OCI-LY1 (cell line): Measurements from ENCODE around the gene GLP2R.
"Not testable (repeated sequence)": the region's sequence is repeated elsewhere in the genome, so short reads cannot be mapped to it uniquely, and the experiment has no call there.

Source experiments
- H2AFZ ChIP-seq: fragments of 200-600 bp; sonication (generic), shearing (Covaris generic); 2 replicates; pipeline ENCODE4 v1.6.0; 2014; ENCODE audit warnings: antibody characterized with exemption, mild to moderate bottlenecking, low read length
- H3F3A ChIP-seq: fragments of 200-600 bp; sonication (generic), shearing (Covaris generic); 2 replicates; pipeline ENCODE4 v1.6.0; 2014; ENCODE audit warnings: mild to moderate bottlenecking, antibody characterized with exemption, low read length, moderate library complexity; ENCODE audit not compliant: insufficient read depth
- H3K27ac ChIP-seq: fragments of 200-600 bp; sonication (generic); 2 replicates; pipeline ENCODE4 v1.5.1; 2014; ENCODE audit warnings: low read length, mixed run types, mild to moderate bottlenecking, low read depth; ENCODE audit not compliant: poor library complexity, severe bottlenecking
- H3K27me3 ChIP-seq: fragments of 200-600 bp; sonication (generic); 2 replicates; pipeline ENCODE4 v1.6.0; 2014; ENCODE audit warnings: antibody characterized with exemption, mild to moderate bottlenecking, low read length, moderate library complexity; ENCODE audit not compliant: insufficient read depth
- H3K36me3 ChIP-seq: fragments of 200-600 bp; sonication (generic); 2 replicates; pipeline ENCODE4 v1.6.1; 2014; ENCODE audit warnings: mild to moderate bottlenecking, antibody characterized with exemption, low read length, moderate library complexity, mixed read lengths; ENCODE audit not compliant: insufficient read depth
- H3K4me1 ChIP-seq: fragments of 200-600 bp; sonication (generic); 2 replicates; pipeline ENCODE4 v1.5.1; 2014; ENCODE audit warnings: mild to moderate bottlenecking, low read length, moderate library complexity; ENCODE audit not compliant: insufficient read depth, severe bottlenecking
- H3K4me2 ChIP-seq: fragments of 200-600 bp; sonication (generic), shearing (Covaris generic); 2 replicates; pipeline ENCODE4 v1.6.1; 2014; ENCODE audit warnings: low read length
- H3K4me3 ChIP-seq: fragments of 200-600 bp; sonication (generic); 2 replicates; pipeline ENCODE4 v1.5.1; 2014; ENCODE audit warnings: low read length, low read depth, mild to moderate bottlenecking, mixed read lengths; ENCODE audit not compliant: poor library complexity, severe bottlenecking
- H3K79me2 ChIP-seq: fragments of 200-600 bp; shearing (Covaris generic); 2 replicates; pipeline ENCODE4 v1.6.1; 2016; ENCODE audit warnings: mixed run types, low read length, mixed read lengths; ENCODE audit not compliant: insufficient read depth
- H3K9ac ChIP-seq: fragments of 200-600 bp; sonication (generic), shearing (Covaris generic); 2 replicates; pipeline ENCODE4 v1.6.1; 2014; ENCODE audit warnings: mild to moderate bottlenecking, low read length, mixed read lengths
- H3K9me2 ChIP-seq: fragments of 200-600 bp; sonication (generic), shearing (Covaris generic); 2 replicates; pipeline ENCODE4 v1.6.1; 2014; ENCODE audit warnings: low read depth, mild to moderate bottlenecking, low read length, mixed read lengths
- H3K9me3 ChIP-seq: fragments of 200-600 bp; shearing (Covaris generic); 2 replicates; pipeline ENCODE4 v1.6.1; 2014; ENCODE audit warnings: low read length, mixed read lengths
- H4K20me1 ChIP-seq: fragments of 200-600 bp; sonication (generic), shearing (Covaris generic); 2 replicates; pipeline ENCODE4 v1.6.0; 2016; ENCODE audit warnings: mild to moderate bottlenecking, low read length; ENCODE audit not compliant: insufficient read depth
- EZH2 ChIP-seq: fragments of 200-600 bp; sonication (generic), shearing (Covaris generic); IDR thresholded peaks from 2 replicates; pipeline ENCODE4 v1.8.0; 2017; ENCODE audit warnings: borderline replicate concordance, mixed run types, mild to moderate bottlenecking, antibody characterized with exemption, low read length, moderate library complexity, mixed read lengths
- TF ChIP-seq, protein P1 (sequence below): fragments of 200-600 bp; sonication (generic), shearing (Covaris generic); IDR thresholded peaks from 2 replicates; pipeline ENCODE4 v1.5.1; 2017; ENCODE audit warnings: mild to moderate bottlenecking, antibody characterized with exemption, low read length, moderate library complexity, mixed read lengths

Gene GLP2R

DNA sequence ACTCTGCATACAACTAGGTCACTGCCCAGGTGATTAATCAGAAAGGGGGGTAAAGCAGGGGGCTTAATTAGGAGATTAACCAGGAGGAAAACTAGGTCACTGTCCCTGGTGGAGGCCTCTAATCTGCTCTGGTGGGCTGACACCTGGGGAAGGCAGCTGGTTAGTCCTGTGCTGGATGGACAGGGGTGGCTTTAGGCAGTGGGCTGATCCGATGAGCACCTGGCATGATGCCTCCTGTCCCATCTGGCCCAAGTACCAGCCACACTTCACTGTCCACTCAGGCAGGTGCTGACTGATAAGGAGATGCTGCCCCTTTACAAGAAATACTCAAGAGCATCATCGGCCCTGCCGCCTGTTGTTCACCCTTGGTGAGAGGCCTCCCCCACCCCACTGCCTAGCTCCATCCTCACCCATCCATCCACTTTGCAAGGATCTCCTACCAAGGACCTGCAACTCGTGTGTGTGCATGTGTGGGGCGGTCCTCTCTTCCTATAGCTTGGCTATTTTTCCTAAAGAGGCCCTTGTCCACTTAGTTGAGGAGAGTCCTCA, 93.2 kb downstream of the GLP2R start:
- TF ChIP-seq EZH2: no peak
- TF ChIP-seq, protein P1, sequence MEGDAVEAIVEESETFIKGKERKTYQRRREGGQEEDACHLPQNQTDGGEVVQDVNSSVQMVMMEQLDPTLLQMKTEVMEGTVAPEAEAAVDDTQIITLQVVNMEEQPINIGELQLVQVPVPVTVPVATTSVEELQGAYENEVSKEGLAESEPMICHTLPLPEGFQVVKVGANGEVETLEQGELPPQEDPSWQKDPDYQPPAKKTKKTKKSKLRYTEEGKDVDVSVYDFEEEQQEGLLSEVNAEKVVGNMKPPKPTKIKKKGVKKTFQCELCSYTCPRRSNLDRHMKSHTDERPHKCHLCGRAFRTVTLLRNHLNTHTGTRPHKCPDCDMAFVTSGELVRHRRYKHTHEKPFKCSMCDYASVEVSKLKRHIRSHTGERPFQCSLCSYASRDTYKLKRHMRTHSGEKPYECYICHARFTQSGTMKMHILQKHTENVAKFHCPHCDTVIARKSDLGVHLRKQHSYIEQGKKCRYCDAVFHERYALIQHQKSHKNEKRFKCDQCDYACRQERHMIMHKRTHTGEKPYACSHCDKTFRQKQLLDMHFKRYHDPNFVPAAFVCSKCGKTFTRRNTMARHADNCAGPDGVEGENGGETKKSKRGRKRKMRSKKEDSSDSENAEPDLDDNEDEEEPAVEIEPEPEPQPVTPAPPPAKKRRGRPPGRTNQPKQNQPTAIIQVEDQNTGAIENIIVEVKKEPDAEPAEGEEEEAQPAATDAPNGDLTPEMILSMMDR: no peak
- Histone ChIP-seq H3K4me2 (no peak overlapping the region), H3K27ac (no peak overlapping the region), H3K27me3 (no peaks in the 10 kb centered on the region; the same call in 1 of the 2 replicates), H2AFZ (no peak overlapping the region), H3K9ac (no peak overlapping the region), H3F3A (no peaks in the 10 kb centered on the region), H3K4me1 (no peaks in the 10 kb centered on the region), H3K4me3 (no peak overlapping the region), H4K20me1 (no peaks in the 10 kb centered on the region), H3K79me2 (no peaks in the 10 kb centered on the region), H3K9me2 (no peaks in the 10 kb centered on the region), H3K36me3 (no peaks in the 10 kb centered on the region), H3K9me3 (no peaks in the 10 kb centered on the region)

DNA sequence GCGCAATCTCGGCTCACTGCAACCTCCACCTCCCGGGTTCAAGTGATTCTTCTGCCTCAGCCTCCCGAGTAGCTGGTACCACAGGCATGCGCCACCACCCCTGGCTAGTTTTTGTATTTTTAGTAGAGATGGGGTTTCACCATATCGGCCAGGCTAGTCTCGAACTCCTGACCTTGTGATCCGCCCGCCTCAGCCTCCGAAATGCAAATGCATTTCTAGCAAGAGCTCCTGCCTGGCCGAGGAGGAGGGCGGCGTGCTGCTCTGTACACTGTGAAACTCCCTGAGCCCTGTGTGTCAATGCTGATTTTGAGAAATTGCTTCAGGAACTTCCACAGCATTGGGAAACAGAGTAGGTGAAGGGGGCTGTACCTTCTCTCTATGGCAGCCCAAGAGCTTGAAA, 95.5 kb downstream of the GLP2R start:
- H3K4me3 ChIP-seq, H4K20me1 ChIP-seq, H2AFZ ChIP-seq, H3K9me3 ChIP-seq, H3F3A ChIP-seq, H3K9me2 ChIP-seq, H3K27ac ChIP-seq, H3K36me3 ChIP-seq, H3K9ac ChIP-seq, H3K4me1 ChIP-seq, H3K27me3 ChIP-seq, H3K79me2 ChIP-seq, H3K4me2 ChIP-seq: not testable (repeated sequence)

DNA sequence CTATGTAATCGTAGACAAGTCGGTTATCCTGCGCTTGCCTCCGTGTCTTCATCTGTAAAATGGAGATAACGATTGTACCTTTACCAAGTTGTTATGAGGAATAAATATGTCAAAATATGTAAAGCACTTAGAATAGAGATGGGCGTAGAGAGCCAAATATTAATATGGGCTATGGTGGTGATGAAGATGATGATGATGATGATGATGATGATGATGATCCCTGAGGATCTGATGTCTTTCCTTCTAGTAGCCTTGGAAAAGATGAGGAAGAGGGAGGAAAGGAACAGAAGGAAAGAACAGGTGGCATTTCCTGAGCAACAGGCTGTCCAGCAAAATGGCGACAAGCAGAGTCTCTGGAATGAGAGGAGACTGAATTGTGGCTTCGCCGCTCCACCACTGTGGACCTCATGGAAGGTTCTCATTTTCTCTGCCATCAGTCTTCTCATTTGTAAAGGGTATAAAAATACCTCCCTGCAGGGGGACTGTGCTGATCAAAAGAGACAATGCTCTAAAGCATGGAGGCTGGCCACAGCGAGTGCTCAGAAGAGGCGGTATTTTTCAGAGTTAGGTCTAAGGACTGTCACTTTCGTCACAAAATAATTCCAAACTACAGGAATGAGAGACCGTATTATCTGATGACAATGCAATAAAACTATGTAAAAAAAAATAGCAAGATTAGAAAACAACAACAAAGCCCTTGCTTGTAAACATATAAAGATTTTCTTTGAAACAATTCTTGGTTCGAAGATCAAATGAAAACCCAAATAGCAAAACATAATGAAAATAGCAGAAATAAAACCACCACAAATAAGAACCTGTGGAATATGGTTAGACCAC, 96.5 kb downstream of the GLP2R start:
- Histone ChIP-seq H3K9me2 (no peaks in the 10 kb centered on the region), H3K9me3 (no peaks in the 10 kb centered on the region), H3K4me1 (no peaks in the 10 kb centered on the region), H3K79me2 (no peaks in the 10 kb centered on the region), H3F3A (no peaks in the 10 kb centered on the region), H4K20me1 (no peaks in the 10 kb centered on the region), H3K27me3 (no peaks in the 10 kb centered on the region), H3K4me3 (no peak overlapping the region), H3K36me3 (no peaks in the 10 kb centered on the region), H3K27ac (no peak overlapping the region), H2AFZ (no peak overlapping the region), H3K9ac (no peak overlapping the region), H3K4me2 (no peak overlapping the region)
- TF ChIP-seq, protein P1: no peak
- TF ChIP-seq EZH2: no peak
